ENCODE measurements around the gene ARL3.

DNA sequence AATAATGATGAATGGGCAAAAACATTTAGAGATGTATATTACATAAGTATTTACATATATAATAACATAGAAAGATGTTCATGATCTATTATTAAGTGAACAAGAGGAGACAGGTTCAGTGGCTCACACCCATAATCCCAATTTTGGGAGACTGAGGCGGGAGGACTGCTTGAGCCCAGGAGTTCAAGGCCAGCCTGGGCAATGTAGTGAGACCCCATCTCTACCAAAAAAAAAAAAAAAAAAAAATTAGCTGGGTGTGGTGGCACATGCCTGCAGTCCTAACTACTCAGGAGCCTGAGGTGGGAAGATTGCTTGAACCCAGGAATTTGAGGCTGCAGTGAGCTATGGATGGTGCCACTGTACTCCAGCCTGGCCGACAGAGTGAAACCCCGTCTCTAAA, 12.4 kb downstream of the ARL3 start:
- TF ChIP-seq EZH2phosphoT487 (IDR thresholded peaks at IDR 0.05; ENCODE audit: borderline replicate concordance, low read length), result no peak
- TF ChIP-seq, protein P1, sequence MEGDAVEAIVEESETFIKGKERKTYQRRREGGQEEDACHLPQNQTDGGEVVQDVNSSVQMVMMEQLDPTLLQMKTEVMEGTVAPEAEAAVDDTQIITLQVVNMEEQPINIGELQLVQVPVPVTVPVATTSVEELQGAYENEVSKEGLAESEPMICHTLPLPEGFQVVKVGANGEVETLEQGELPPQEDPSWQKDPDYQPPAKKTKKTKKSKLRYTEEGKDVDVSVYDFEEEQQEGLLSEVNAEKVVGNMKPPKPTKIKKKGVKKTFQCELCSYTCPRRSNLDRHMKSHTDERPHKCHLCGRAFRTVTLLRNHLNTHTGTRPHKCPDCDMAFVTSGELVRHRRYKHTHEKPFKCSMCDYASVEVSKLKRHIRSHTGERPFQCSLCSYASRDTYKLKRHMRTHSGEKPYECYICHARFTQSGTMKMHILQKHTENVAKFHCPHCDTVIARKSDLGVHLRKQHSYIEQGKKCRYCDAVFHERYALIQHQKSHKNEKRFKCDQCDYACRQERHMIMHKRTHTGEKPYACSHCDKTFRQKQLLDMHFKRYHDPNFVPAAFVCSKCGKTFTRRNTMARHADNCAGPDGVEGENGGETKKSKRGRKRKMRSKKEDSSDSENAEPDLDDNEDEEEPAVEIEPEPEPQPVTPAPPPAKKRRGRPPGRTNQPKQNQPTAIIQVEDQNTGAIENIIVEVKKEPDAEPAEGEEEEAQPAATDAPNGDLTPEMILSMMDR (IDR thresholded peaks at IDR 0.05; ENCODE audit: low read depth, low read length, poor library complexity, severe bottlenecking), result no peak
